ENCODE results near the gene FOXP1.

DNA sequence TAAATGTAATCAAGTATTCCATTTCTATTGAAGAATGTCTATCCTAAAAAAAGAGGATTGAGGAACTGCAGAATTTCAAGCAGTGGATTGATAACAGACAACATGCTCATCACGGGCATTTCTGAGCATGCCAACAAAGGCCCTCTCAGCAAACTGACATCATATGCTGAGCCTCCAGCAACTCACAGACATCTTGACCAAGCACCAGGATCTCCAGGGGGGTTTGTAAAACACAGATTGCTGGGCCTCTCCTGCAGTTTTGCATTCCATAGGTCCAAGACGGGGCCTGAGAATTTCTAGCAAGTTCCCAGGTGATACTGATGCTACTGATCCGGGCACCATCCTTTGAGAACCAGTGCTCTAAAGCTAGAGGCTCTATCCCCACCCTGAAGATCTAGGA lies 85.0 kb downstream of the FOXP1 start:
- TF ChIP-seq, protein P1, sequence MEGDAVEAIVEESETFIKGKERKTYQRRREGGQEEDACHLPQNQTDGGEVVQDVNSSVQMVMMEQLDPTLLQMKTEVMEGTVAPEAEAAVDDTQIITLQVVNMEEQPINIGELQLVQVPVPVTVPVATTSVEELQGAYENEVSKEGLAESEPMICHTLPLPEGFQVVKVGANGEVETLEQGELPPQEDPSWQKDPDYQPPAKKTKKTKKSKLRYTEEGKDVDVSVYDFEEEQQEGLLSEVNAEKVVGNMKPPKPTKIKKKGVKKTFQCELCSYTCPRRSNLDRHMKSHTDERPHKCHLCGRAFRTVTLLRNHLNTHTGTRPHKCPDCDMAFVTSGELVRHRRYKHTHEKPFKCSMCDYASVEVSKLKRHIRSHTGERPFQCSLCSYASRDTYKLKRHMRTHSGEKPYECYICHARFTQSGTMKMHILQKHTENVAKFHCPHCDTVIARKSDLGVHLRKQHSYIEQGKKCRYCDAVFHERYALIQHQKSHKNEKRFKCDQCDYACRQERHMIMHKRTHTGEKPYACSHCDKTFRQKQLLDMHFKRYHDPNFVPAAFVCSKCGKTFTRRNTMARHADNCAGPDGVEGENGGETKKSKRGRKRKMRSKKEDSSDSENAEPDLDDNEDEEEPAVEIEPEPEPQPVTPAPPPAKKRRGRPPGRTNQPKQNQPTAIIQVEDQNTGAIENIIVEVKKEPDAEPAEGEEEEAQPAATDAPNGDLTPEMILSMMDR (IDR thresholded peaks at IDR 0.05) = no peak
- TF ChIP-seq POLR2A (IDR thresholded peaks at IDR 0.05) = no peak

Data from uterus (tissue), 2 donors.